ENCODE results near the gene SPAG7.
A peak's percentile ranks its signal among the peaks of the same experiment; 100 is the strongest.

The SPAG7 gene

GRCh38 chr17:4948166-4948930, 19.3 kb downstream of the SPAG7 start, which contains the start of gene PFN1 (continued):
- peak; percentile 85 for TF ChIP-seq ZBTB44 (tag by site-specific recombination; IDR thresholded peaks at IDR 0.05)
- TF ChIP-seq ZNF513 (tag by site-specific recombination; IDR thresholded peaks at IDR 0.05), result no peak
- no peak; the same call in none of the 2 replicates for TF ChIP-seq KLF1 (tag by site-specific recombination; IDR thresholded peaks at IDR 0.05)
- TF ChIP-seq IKZF3 (tag by site-specific recombination; IDR thresholded peaks at IDR 0.05), result no peak; the same call in none of the 2 replicates
- no peak for TF ChIP-seq ZNF707 (tag by site-specific recombination; IDR thresholded peaks at IDR 0.05)
- no peak for TF ChIP-seq ZNF555 (tag by site-specific recombination; conservative IDR thresholded peaks at IDR 0.05)
- no peak for TF ChIP-seq ZNF654 (tag by site-specific recombination; IDR thresholded peaks at IDR 0.05; ENCODE audit: low read depth)
- TF ChIP-seq ZNF37A (tag by site-specific recombination; IDR thresholded peaks at IDR 0.05), result no peak
- peak; percentile 92 for TF ChIP-seq SP3 (tag by site-specific recombination; IDR thresholded peaks at IDR 0.05)
- TF ChIP-seq ZNF280D (tag by site-specific recombination; IDR thresholded peaks at IDR 0.05), result no peak
- no peak for TF ChIP-seq ZNF548 (tag by site-specific recombination; IDR thresholded peaks at IDR 0.05)
- TF ChIP-seq ZSCAN5A (tag by site-specific recombination; IDR thresholded peaks at IDR 0.05), result peak; percentile 71; the same call in 1 of the 2 replicates
- TF ChIP-seq ZNF362 (tag by site-specific recombination; IDR thresholded peaks at IDR 0.05), result no peak
- TF ChIP-seq FEZF1 (tag by site-specific recombination; IDR thresholded peaks at IDR 0.05), result no peak
- no peak for TF ChIP-seq ZNF266 (tag by site-specific recombination; IDR thresholded peaks at IDR 0.05; ENCODE audit: low read depth)
- TF ChIP-seq ZNF175 (tag by site-specific recombination; IDR thresholded peaks at IDR 0.05), result no peak
- TF ChIP-seq ZNF114 (tag by site-specific recombination; IDR thresholded peaks at IDR 0.05), result no peak
- TF ChIP-seq ZNF837 (tag by site-specific recombination; IDR thresholded peaks at IDR 0.05), result no peak; the same call in 1 of the 2 replicates
- 0 out of 2 replicates have a peak, but pooled peaks have one; percentile 10 for TF ChIP-seq EGR2 (tag by site-specific recombination; IDR thresholded peaks at IDR 0.05; ENCODE audit: low read depth)
- 0 out of 2 replicates have a peak, but pooled peaks have one; percentile 8 for TF ChIP-seq TSHZ1 (tag by site-specific recombination; IDR thresholded peaks at IDR 0.05; ENCODE audit: borderline replicate concordance)
- TF ChIP-seq ZNF777 (tag by site-specific recombination; IDR thresholded peaks at IDR 0.05; ENCODE audit: borderline replicate concordance), result peak; percentile 71; the same call in 1 of the 2 replicates
- TF ChIP-seq HOXA7 (CRISPR knock-in tag; IDR thresholded peaks at IDR 0.05; ENCODE audit: borderline replicate concordance), result no peak
- peak; percentile 89 for TF ChIP-seq PBX3 (CRISPR knock-in tag; IDR thresholded peaks at IDR 0.05)
